ENCODE data around the gene GLUD1. TPM values are rescaled to one million over a fixed set of nuclear protein-coding genes. Genes with fewer than 3 reads are reported as not detected.
"Not testable (repeated sequence)": the region's sequence is repeated elsewhere in the genome, so short reads cannot be mapped to it uniquely, and the experiment has no call there.

The GLUD1 gene
- total RNA-seq, 1 experiment from 2014 or later = 138 TPM

DNA sequence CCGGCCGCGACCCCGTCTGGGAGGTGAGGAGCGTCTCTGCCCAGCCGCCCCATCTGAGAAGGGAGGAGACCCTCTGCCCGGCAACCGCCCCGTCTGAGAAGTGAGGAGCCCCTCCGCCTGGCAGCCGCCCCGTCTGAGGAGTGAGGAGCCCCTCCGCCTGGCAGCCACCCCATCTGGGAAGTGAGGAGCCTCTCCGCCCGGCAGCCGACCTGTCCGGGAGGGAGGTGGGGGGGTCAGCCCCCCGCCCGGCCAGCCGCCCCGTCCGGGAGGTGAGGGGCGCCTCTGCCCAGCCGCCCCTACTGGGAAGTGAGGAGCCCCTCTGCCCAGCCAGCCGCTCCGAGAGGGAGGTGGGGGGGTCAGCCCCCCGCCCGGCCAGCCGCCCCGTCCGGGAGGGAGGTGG lies 14.0 kb downstream of the GLUD1 start:
- H3K4me1 ChIP-seq (ENCODE audit: control insufficient read depth, insufficient read depth, low read length); CTCF ChIA-PET; ATAC-seq; H3K9me3 ChIP-seq (ENCODE audit: control insufficient read depth, insufficient read depth, low read depth, low read length); H3K27ac ChIP-seq (ENCODE audit: low read length); H3K27me3 ChIP-seq (ENCODE audit: control insufficient read depth, insufficient read depth, low read length); intact Hi-C loops (cut with micrococcal nuclease; ENCODE audit: unreplicated experiment); POLR2A ChIA-PET; DNase-seq (ENCODE audit: low read depth, low spot score); in situ Hi-C loops (cut with HindIII; ENCODE audit: low pct_unique_long_range_greater_than_20kb, low sequenced_read_pairs); H3K36me3 ChIP-seq (ENCODE audit: control insufficient read depth, insufficient read depth, low read length); BruUV-seq (replicated peaks); H3K4me3 ChIP-seq (ENCODE audit: low read depth in 2 of 2, low read length in 2 of 2): not testable (repeated sequence)

DNA sequence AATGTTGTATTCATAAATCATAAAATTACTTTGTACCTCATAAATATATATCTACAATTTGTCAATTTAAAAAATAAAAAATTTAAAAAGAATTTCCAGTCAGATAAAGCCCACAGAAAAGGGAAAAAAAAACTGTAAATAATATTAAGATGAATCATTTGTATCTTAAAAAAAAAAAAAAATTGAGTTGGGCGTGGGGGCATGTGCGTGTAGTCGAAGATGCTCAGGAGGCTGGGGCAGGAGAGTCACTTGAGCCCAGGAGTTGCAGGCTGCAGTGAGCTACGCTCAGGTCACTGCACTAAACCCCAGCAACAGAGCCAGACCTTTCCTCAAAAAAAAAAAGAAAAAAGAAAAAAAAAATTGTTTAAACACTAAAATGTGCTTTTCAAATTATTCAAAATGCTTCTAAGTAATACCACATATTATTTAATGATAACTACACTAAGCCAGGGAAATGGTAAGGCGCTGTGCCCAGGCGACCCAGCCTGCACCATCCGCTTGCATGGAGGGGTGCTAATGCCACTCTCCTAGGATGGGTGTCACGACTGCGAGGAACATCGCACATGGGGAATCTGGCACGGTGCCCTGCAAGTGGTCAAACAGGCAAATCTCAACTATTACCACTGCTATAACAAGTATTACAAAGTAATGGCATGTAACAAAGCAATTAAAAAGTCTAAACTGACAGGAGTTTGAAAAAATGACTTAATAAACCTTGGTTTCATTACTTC lies 15.4 kb downstream of the GLUD1 start:
- TF ChIP-seq TCF7L2 (IDR thresholded peaks at IDR 0.05; ENCODE audit: low read depth, low read length) (no peak), POLR2AphosphoS5 (IDR thresholded peaks at IDR 0.05; ENCODE audit: low read depth, low read length) (no peak), SIN3A (IDR thresholded peaks at IDR 0.05; ENCODE audit: borderline replicate concordance, insufficient read depth, low read depth, low read length) (no peak)
- POLR2A ChIA-PET = no interaction called here
- intact Hi-C loops (cut with micrococcal nuclease; ENCODE audit: unreplicated experiment) = no loop called here
- in situ Hi-C loops (cut with HindIII; ENCODE audit: low pct_unique_long_range_greater_than_20kb, low sequenced_read_pairs) = no loop called here
- Histone ChIP-seq H3K27ac (ENCODE audit: low read length) (no peak overlapping the region), H3K27me3 (ENCODE audit: control insufficient read depth, insufficient read depth, low read length) (no peaks in the 10 kb centered on the region), H3K4me1 (ENCODE audit: control insufficient read depth, insufficient read depth, low read length) (peaks cover 4% of the 10 kb centered on the region; the same call in 1 of the 2 replicates), H3K36me3 (ENCODE audit: control insufficient read depth, insufficient read depth, low read length) (no peaks in the 10 kb centered on the region; the same call in 1 of the 2 replicates), H3K4me3 (ENCODE audit: low read depth in 2 of 2, low read length in 2 of 2) (no peak overlapping the region), H3K9me3 (ENCODE audit: control insufficient read depth, insufficient read depth, low read depth, low read length) (no peaks in the 10 kb centered on the region)
- CTCF ChIA-PET = no interaction called here
- ATAC-seq = no peak
- no peak for DNase-seq (ENCODE audit: low read depth, low spot score)
- no TSS peak for BruUV-seq (replicated peaks)

DNA sequence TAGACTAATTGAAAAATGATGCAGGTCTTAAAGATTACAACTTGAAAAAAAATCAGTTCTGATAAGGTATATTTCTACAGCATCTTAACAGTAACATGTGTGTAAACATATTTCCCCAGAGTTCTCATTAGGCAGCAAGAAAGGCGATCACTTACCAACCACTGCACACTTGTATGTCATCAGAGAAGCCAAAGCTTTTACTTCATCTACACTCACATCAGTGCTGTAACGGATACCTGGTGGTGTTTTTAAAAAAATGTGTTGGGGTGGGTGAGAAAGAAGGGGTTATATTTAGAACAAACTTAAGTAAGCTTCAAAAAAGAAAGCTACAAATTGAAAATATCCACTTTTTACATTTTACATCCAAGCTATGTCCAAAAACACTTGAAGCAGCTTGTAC lies 18.2 kb downstream of the GLUD1 start:
- H3K36me3 ChIP-seq (ENCODE audit: control insufficient read depth, insufficient read depth, low read length); CTCF ChIA-PET; DNase-seq (ENCODE audit: low read depth, low spot score); POLR2A ChIA-PET; H3K4me1 ChIP-seq (ENCODE audit: control insufficient read depth, insufficient read depth, low read length); in situ Hi-C loops (cut with HindIII; ENCODE audit: low pct_unique_long_range_greater_than_20kb, low sequenced_read_pairs); ATAC-seq; intact Hi-C loops (cut with micrococcal nuclease; ENCODE audit: unreplicated experiment); H3K9me3 ChIP-seq (ENCODE audit: control insufficient read depth, insufficient read depth, low read depth, low read length); BruUV-seq (replicated peaks); H3K4me3 ChIP-seq (ENCODE audit: low read depth in 2 of 2, low read length in 2 of 2); H3K27ac ChIP-seq (ENCODE audit: low read length); H3K27me3 ChIP-seq (ENCODE audit: control insufficient read depth, insufficient read depth, low read length): not testable (repeated sequence)

DNA sequence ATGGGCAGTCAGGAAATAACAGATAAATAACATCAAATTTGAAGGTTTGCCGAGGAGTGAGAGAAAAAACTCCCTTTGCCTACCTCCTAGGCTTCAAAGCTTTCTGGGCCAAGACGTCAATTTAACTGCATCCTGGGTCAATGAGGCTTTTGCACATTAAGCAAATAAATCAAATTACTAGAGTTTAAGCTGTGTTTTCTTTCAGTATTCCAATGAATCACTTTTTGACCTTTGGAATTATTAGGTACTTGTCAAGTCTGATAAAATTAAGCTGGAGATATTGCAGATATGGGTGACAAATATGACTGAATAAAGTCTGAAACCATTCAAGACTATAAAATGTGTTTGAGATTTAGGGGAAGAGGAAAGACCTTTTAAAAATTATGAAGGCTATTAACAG lies 22.2 kb downstream of the GLUD1 start:
- CTCF ChIA-PET = no interaction called here
- intact Hi-C loops (cut with micrococcal nuclease; ENCODE audit: unreplicated experiment) = no loop called here
- no peaks in the 10 kb centered on the region for H3K4me1 ChIP-seq (ENCODE audit: control insufficient read depth, insufficient read depth, low read length)
- POLR2A ChIA-PET = no interaction called here
- no peaks in the 10 kb centered on the region for H3K27me3 ChIP-seq (ENCODE audit: control insufficient read depth, insufficient read depth, low read length)
- H3K4me3 ChIP-seq (ENCODE audit: low read depth in 2 of 2, low read length in 2 of 2) = no peak overlapping the region
- no TSS peak for BruUV-seq (replicated peaks)
- H3K27ac ChIP-seq (ENCODE audit: low read length) = no peak overlapping the region
- in situ Hi-C loops (cut with HindIII; ENCODE audit: low pct_unique_long_range_greater_than_20kb, low sequenced_read_pairs) = no loop called here
- H3K9me3 ChIP-seq (ENCODE audit: control insufficient read depth, insufficient read depth, low read depth, low read length) = no peaks in the 10 kb centered on the region
- peaks cover 6% of the 10 kb centered on the region for H3K36me3 ChIP-seq (ENCODE audit: control insufficient read depth, insufficient read depth, low read length)
- TF ChIP-seq TCF7L2 (IDR thresholded peaks at IDR 0.05; ENCODE audit: low read depth, low read length) = no peak
- TF ChIP-seq, protein P1, sequence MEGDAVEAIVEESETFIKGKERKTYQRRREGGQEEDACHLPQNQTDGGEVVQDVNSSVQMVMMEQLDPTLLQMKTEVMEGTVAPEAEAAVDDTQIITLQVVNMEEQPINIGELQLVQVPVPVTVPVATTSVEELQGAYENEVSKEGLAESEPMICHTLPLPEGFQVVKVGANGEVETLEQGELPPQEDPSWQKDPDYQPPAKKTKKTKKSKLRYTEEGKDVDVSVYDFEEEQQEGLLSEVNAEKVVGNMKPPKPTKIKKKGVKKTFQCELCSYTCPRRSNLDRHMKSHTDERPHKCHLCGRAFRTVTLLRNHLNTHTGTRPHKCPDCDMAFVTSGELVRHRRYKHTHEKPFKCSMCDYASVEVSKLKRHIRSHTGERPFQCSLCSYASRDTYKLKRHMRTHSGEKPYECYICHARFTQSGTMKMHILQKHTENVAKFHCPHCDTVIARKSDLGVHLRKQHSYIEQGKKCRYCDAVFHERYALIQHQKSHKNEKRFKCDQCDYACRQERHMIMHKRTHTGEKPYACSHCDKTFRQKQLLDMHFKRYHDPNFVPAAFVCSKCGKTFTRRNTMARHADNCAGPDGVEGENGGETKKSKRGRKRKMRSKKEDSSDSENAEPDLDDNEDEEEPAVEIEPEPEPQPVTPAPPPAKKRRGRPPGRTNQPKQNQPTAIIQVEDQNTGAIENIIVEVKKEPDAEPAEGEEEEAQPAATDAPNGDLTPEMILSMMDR (IDR thresholded peaks at IDR 0.05) = no peak
- TF ChIP-seq, protein P2, sequence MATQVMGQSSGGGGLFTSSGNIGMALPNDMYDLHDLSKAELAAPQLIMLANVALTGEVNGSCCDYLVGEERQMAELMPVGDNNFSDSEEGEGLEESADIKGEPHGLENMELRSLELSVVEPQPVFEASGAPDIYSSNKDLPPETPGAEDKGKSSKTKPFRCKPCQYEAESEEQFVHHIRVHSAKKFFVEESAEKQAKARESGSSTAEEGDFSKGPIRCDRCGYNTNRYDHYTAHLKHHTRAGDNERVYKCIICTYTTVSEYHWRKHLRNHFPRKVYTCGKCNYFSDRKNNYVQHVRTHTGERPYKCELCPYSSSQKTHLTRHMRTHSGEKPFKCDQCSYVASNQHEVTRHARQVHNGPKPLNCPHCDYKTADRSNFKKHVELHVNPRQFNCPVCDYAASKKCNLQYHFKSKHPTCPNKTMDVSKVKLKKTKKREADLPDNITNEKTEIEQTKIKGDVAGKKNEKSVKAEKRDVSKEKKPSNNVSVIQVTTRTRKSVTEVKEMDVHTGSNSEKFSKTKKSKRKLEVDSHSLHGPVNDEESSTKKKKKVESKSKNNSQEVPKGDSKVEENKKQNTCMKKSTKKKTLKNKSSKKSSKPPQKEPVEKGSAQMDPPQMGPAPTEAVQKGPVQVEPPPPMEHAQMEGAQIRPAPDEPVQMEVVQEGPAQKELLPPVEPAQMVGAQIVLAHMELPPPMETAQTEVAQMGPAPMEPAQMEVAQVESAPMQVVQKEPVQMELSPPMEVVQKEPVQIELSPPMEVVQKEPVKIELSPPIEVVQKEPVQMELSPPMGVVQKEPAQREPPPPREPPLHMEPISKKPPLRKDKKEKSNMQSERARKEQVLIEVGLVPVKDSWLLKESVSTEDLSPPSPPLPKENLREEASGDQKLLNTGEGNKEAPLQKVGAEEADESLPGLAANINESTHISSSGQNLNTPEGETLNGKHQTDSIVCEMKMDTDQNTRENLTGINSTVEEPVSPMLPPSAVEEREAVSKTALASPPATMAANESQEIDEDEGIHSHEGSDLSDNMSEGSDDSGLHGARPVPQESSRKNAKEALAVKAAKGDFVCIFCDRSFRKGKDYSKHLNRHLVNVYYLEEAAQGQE (IDR thresholded peaks at IDR 0.05; ENCODE audit: insufficient read depth in 1 of 2, low read depth in 2 of 2, low read length in 1 of 2) = no peak
- TF ChIP-seq POLR2AphosphoS5 (IDR thresholded peaks at IDR 0.05; ENCODE audit: low read depth, low read length) = no peak
- no peak for TF ChIP-seq SIN3A (IDR thresholded peaks at IDR 0.05; ENCODE audit: borderline replicate concordance, insufficient read depth, low read depth, low read length)
- no peak for DNase-seq (ENCODE audit: low read depth, low spot score)
- ATAC-seq = no peak
